Endothelial cell of umbilical vein (primary cell): ENCODE measurements around the gene STMN3. TPM values are rescaled to one million over a fixed set of nuclear protein-coding genes. Genes with fewer than 3 reads are reported as not detected.

ENCODE experiments used
- BruUV-seq: library from RNA; stranded (reverse); fragments of 400-500 nt; replicated peaks from 2 replicates; lab custom pipeline; 2021; lab: Mats Ljungman, UMichigan
- CTCF ChIA-PET: fragments of 300-600, 350-600 bp; sonication (Branson Sonifier 250); formaldehyde crosslinking; loops from one replicate; lab custom pipeline; 2021; ENCODE audit warnings: antibody characterized with exemption, inconsistent platforms; lab: Charles Lee
- POLR2A ChIA-PET: fragments of 300-600, 350-600 bp; sonication (Branson Sonifier 250); formaldehyde crosslinking; loops from one replicate; lab custom pipeline; 2021; ENCODE audit warnings: antibody characterized with exemption, inconsistent platforms; lab: Charles Lee
- DNase-seq: peaks from one replicate; pipeline ENCODE4 v3.0.0-alpha.2; 2011; ENCODE audit warnings: low read depth, low spot score
- FAIRE-seq: peaks from 2 replicates; lab custom pipeline; 2011; peaks lifted over from hg19 to GRCh38; lab: Jason Lieb, UNC
- H2AFZ ChIP-seq: 2 replicates; pipeline ENCODE4 v1.6.0; 2012; ENCODE audit warnings: low read depth, low read length, control low read depth, inconsistent platforms
- H3K27ac ChIP-seq: 2 replicates; pipeline ENCODE4 v1.5.1; 2011; ENCODE audit warnings: low read depth, mild to moderate bottlenecking, control low read depth, low read length, moderate library complexity; ENCODE audit not compliant: insufficient read depth
- H3K27me3 ChIP-seq, 2 experiments: 2 replicates each; pipeline versions ENCODE4 v1.6.0 to v1.6.1; 2011; ENCODE audit warnings: low read length in 2 of 2, mixed read lengths in 1 of 2; ENCODE audit not compliant: control insufficient read depth in 2 of 2, insufficient read depth in 2 of 2
- H3K36me3 ChIP-seq, 2 experiments: 2 replicates in 1 of 2; 3 replicates in 1 of 2; pipeline ENCODE4 v1.5.1; 2011; ENCODE audit warnings: low read length in 2 of 2, mild to moderate bottlenecking in 1 of 2, moderate library complexity in 1 of 2; ENCODE audit not compliant: control insufficient read depth in 2 of 2, insufficient read depth in 2 of 2; ENCODE audit errors: extremely low read depth in 1 of 2
- H3K4me1 ChIP-seq: 3 replicates; pipeline ENCODE4 v1.5.1; 2011; ENCODE audit warnings: mild to moderate bottlenecking, low read length; ENCODE audit not compliant: control insufficient read depth, insufficient read depth; ENCODE audit errors: extremely low read depth
- H3K4me2 ChIP-seq: 2 replicates; pipeline ENCODE4 v1.6.1; 2011; ENCODE audit warnings: low read length, control low read depth, mixed read lengths; ENCODE audit not compliant: insufficient read depth
- H3K4me3 ChIP-seq, 3 experiments: fragments of 200-600 bp in 1 of 3; sonication (generic), shearing (Covaris generic) in 1 of 3; replicated peaks in 1 of 3; 2 replicates each; pipeline ENCODE4 v1.5.1; 2011 to 2016; ENCODE audit warnings: control low read depth in 3 of 3, low read length in 3 of 3, mild to moderate bottlenecking in 2 of 3, inconsistent platforms in 1 of 3, low read depth in 1 of 3, moderate library complexity in 1 of 3; ENCODE audit not compliant: insufficient read depth in 1 of 3
- H3K79me2 ChIP-seq: 2 replicates; pipeline ENCODE4 v1.6.0; 2012; ENCODE audit warnings: low read length, inconsistent platforms; ENCODE audit not compliant: control insufficient read depth, insufficient read depth
- H3K9ac ChIP-seq: replicated peaks from 2 replicates; pipeline ENCODE3; 2011; ENCODE audit warnings: low read length, control low read depth; ENCODE audit not compliant: insufficient read depth; ENCODE audit errors: extremely low read depth
- H3K9me1 ChIP-seq: replicated peaks from 3 replicates; pipeline ENCODE4 v1.6.0; 2011; ENCODE audit warnings: mild to moderate bottlenecking, low read length; ENCODE audit not compliant: control insufficient read depth, insufficient read depth; ENCODE audit errors: extremely low read depth
- H3K9me3 ChIP-seq: replicated peaks from 2 replicates; pipeline ENCODE4 v1.5.1; 2012; ENCODE audit warnings: low read length, inconsistent platforms; ENCODE audit not compliant: control insufficient read depth, insufficient read depth
- H4K20me1 ChIP-seq: replicated peaks from 2 replicates; pipeline ENCODE3; 2011; ENCODE audit warnings: mild to moderate bottlenecking, low read length; ENCODE audit not compliant: control insufficient read depth, insufficient read depth; ENCODE audit errors: extremely low read depth
- CTCF ChIP-seq, 2 donors: IDR thresholded peaks; 1 replicate in 1 of 2; 2 replicates in 1 of 2; pipeline ENCODE4 v1.5.1; 2011; ENCODE audit warnings: low read length in 2 of 2, mild to moderate bottlenecking in 2 of 2, moderate library complexity in 2 of 2, control low read depth in 1 of 2, inconsistent platforms in 1 of 2, low read depth in 1 of 2; ENCODE audit not compliant: insufficient read depth in 1 of 2; ENCODE audit errors: extremely low read depth in 1 of 2
- EZH2 ChIP-seq: IDR thresholded peaks from 2 replicates; pipeline ENCODE4 v1.6.1; 2012; ENCODE audit warnings: borderline replicate concordance, low read depth, mild to moderate bottlenecking, moderate library complexity, low read length, inconsistent platforms; ENCODE audit not compliant: severe bottlenecking
- GATA2 ChIP-seq: IDR thresholded peaks from 2 replicates; pipeline ENCODE4 v1.7.0; 2011; ENCODE audit warnings: low read depth, mild to moderate bottlenecking, moderate library complexity, mixed read lengths, low read length; ENCODE audit not compliant: insufficient read length, insufficient read depth
- JUN ChIP-seq: IDR thresholded peaks from 2 replicates; pipeline ENCODE4 v1.6.1; 2011; ENCODE audit warnings: borderline replicate concordance, low read depth; ENCODE audit not compliant: insufficient read length, insufficient read depth
- MAX ChIP-seq: IDR thresholded peaks from 2 replicates; pipeline ENCODE4 v1.6.1; 2011; ENCODE audit not compliant: insufficient read depth, insufficient read length
- MYC ChIP-seq: IDR thresholded peaks from one replicate; pipeline ENCODE4 v1.6.1; 2011; ENCODE audit warnings: mild to moderate bottlenecking, low read depth, low read length
- POLR2A ChIP-seq: IDR thresholded peaks from 2 replicates; pipeline ENCODE4 v1.6.1; 2012; ENCODE audit warnings: low read depth, mild to moderate bottlenecking, control low read depth, low read length
- POLR2AphosphoS5 ChIP-seq: IDR thresholded peaks from 2 replicates; pipeline ENCODE4 v1.6.1; 2012; ENCODE audit warnings: low read depth, mild to moderate bottlenecking, control low read depth, low read length, moderate library complexity; ENCODE audit not compliant: insufficient read depth
- dilution Hi-C: fragments of 300-500 bp; cut with MboI; formaldehyde crosslinking; loops from one replicate; pipeline ENCODE4 v1.15.0; 2019; ENCODE audit warnings: low sequenced_read_pairs; ENCODE audit not compliant: extremely low pct_ligation_motif_present
- intact Hi-C: fragments of 100-400 bp; cut with micrococcal nuclease; formaldehyde crosslinking; loops from one replicate; pipeline ENCODE4 v1.10.0; 2022
- polyA plus RNA-seq, 4 experiments: library from polyadenylated mRNA; depleted of rRNA in 3 of 4; stranded (reverse) in 3 of 4; unstranded in 1 of 4; fragments of >200 nt; gene quantifications; 2 replicates each; pipeline versions ENCODE4 v1.2.1 to v1.2.3, GENCODE V29; 2011 to 2012; ENCODE audit warnings: missing spikeins in 1 of 4
- total RNA-seq: library from RNA; stranded (reverse); gene quantifications from 2 replicates; pipeline ENCODE4 v1.2.3, GENCODE V29; 2021

STMN3 gene
- total and polyA plus RNA-seq, 2 donors (not counting 3 experiments of a cell fraction or from before 2014, with no cell fraction given) = 1.7 to 4.7 TPM

GRCh38 chr20:63657260-63657936 is 4.2 kb upstream of the STMN3 start:
- no peaks in the 10 kb centered on the region for H3K9me1 ChIP-seq
- peak overlapping the region; percentile 39 for H3K27ac ChIP-seq
- intact Hi-C loops (no loop called here), dilution Hi-C loops (no loop called here)
- peak overlapping the region; percentile 32 for H3K4me2 ChIP-seq
- DNase-seq (no peak), FAIRE-seq (no peak)
- H4K20me1 ChIP-seq = no peaks in the 10 kb centered on the region
- peaks cover 0 to 5% of the 10 kb centered on the region in 2 experiments for H3K36me3 ChIP-seq
- CTCF ChIA-PET = interaction anchor here (1.3 to 2.6 kb wide), 3 partner anchors 11 to 50 kb away, joined by 7 to 17 read pairs (median 8); partner anchors contain the start of genes ARFRP1 and ZGPAT
- H3K9me3 ChIP-seq = no peaks in the 10 kb centered on the region
- POLR2A ChIA-PET = interaction anchor here (1.1 kb wide), 1 partner anchor 16 kb away, joined by 6 read pairs; no protein-coding TSS in a partner anchor
- TSS peak; percentile 52 for BruUV-seq
- H2AFZ ChIP-seq = peak overlapping the region; percentile 83
- peak overlapping the region in 1 of 3 experiments; percentile 83 for H3K4me3 ChIP-seq
- H3K4me1 ChIP-seq = peaks cover 13% of the 10 kb centered on the region
- peaks cover 15% of the 10 kb centered on the region for H3K79me2 ChIP-seq
- no peak for TF ChIP-seq POLR2A
- TF ChIP-seq JUN = no peak
- no peak for TF ChIP-seq EZH2
- TF ChIP-seq POLR2AphosphoS5 = no peak
- no peak for TF ChIP-seq CTCF (IDR thresholded peaks at IDR 0.05; ENCODE audit: extremely low read depth in 1 of 2, insufficient read depth in 1 of 2, low read depth in 1 of 2, low read length in 2 of 2)
- TF ChIP-seq GATA2 = no peak
- no peak for TF ChIP-seq MAX
- TF ChIP-seq MYC = no peak
- H3K27me3 ChIP-seq = peaks cover 0 to 3% of the 10 kb centered on the region in 2 experiments
- no peak overlapping the region for H3K9ac ChIP-seq
